Measurements from ENCODE around the gene CHFR.

The CHFR gene

DNA sequence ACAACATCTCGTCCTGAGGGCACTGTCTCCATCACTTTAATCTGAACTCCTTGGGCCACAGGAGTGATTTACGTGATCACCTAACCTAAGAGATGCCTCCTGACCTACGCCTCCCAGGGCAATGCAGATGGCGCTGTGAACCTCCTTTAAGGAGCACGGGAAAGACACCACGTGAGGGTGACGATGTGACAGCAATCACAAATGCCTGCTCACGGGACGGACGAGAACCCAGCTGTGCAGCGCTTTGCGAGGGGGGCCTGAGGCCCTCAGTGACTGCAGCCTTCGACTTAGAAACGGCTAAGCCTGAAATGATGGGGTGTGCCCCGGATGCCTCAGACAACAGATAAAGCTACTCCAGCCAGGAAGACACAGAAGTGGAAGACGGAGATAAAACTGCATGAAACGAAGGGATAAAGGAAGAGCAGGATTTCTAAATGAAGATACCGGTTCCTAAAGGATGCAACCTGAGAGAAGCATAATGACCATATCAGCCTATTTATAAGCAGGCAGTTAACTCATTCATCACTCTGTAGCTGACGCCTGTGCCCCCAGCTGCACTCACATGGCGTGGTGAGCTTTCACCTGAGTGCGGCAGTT, 44.9 kb downstream of the CHFR start:
- no peak for DNase-seq (ENCODE audit: low spot score)
- no peak for TF ChIP-seq CTCF (IDR thresholded peaks at IDR 0.05; ENCODE audit: extremely low read depth, missing control alignments)

DNA sequence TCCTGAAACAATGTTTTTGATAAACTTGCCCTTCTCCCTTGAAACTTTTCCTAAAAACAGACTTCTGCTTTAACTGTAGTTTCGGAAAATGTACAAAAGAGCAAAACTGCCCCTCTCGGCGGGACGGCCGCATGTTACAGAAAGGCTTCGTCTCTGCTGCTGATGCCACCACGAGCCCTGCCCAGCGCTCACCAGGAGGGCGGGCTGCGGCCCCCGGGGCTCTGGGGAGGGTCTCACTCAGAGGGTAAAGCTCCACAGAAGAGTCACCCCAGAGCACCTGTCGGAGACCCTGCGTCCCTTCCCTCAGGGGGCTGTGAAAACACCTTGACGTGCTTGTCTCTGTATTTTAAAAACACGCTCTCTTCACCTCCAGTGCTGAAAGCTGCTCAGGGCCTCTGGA, 46.3 kb downstream of the CHFR start:
- TF ChIP-seq CTCF (IDR thresholded peaks at IDR 0.05; ENCODE audit: extremely low read depth, missing control alignments), result no peak
- no peak for DNase-seq (ENCODE audit: low spot score)

DNA sequence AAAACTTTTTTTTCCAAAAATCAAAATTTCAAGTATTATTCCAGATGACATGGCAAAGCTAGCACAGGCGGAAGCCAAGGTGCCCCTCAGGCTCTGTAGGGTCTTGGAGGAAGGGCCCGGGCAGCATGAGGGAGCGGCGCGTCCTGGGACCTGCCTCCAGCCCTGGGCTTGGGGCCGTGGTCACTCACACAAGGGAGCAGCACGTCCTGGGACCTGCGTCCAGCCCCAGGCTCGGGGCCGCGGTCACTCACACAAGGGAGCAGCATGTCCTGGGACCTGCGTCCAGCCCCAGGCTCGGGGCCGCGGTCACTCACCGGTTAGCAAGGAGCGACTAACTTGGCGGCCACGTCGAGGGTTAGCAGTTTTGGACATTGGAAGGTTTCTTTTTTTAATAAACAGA, 46.9 kb downstream of the CHFR start:
- DNase-seq (ENCODE audit: low spot score), result no peak
- TF ChIP-seq CTCF (IDR thresholded peaks at IDR 0.05; ENCODE audit: extremely low read depth, missing control alignments), result no peak

GRCh38 chr12:132839558-132840235, 47.7 kb downstream of the CHFR start:
- no peak for DNase-seq (ENCODE audit: low spot score)
- no peak for TF ChIP-seq CTCF (IDR thresholded peaks at IDR 0.05; ENCODE audit: extremely low read depth, missing control alignments)

DNA sequence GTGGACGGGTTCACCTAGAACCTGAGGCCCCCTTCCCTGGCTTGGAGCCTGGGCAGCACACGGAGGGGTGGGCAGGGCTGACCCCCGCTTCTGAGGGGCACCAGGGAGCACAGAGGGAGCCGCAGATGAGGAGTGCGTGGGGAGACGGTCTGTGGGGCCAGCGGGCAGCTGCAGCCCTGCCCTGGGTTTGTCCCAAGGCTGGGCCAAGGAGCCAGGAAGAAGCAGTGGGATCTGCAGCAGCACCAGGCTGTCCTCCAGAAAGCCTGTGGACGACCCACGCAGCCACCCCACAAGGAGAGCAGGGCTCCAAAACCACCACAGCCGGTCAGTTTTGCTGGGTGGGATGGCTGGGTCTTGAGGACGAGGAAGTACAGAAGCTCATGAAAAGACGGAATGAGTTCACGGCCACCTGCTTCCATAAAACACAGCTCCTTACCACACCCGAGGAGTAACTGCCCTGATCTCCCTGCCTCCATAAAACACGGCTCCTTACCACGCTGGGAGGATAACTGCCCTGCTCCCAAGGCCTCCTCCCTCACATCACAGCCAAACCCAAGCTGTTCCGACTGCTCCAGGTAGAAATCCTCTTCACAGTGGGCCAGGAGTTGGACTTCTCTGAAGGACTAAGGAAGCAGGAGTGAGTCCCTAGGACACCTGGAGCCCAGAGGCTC, 48.9 kb downstream of the CHFR start:
- no peak for DNase-seq (ENCODE audit: low spot score)
- TF ChIP-seq CTCF (IDR thresholded peaks at IDR 0.05; ENCODE audit: extremely low read depth, missing control alignments), result no peak

DNA sequence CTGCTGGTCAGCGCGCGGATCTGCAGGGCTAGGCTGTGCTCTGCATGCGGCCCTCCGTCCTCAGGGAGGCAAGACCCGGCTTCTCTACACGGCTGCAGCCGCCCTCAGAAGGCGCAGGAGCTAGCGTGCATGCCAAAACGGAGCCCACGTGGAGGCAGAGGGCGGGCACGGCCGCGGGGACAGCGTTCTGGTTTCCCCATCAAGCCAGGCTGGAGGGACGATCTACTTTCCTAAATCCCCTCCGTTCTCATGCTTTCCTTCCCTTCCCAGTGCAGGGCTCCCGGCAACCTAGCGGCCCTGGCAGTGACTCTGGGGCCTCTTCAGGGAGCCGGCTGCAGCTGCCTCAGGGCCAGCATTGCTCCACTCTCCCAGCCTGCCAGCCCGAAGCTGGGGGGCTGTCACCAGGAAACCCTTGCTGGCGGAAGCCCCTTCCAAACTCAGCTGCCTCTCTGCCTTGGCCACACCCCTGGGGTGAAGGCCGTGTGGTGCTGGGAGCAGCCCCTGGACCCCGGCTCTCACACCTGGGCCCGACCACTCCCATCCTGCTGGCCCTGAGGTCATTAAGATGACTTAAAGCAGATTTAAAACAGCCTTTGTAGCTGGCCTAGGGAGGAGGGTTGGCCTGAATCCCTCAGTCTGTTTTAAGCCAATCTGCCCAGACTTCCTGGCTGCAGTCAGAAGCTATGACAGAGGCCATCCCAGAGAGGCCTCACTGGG, 49.6 kb downstream of the CHFR start:
- DNase-seq (ENCODE audit: low spot score), result no peak
- TF ChIP-seq CTCF (IDR thresholded peaks at IDR 0.05; ENCODE audit: extremely low read depth, missing control alignments), result no peak

Data from GM20000 (cell line).